CD14-positive monocyte (primary cell): ENCODE data around the gene RPL38. TPM values are rescaled to one million over a fixed set of nuclear protein-coding genes. Genes with fewer than 3 reads are reported as not detected.

Experiments
- DNase-seq, 3 donors: peaks; one replicate each; pipeline ENCODE4 v3.0.0-alpha.2; 2011 to 2022
- H2AFZ ChIP-seq: 2 replicates; pipeline ENCODE4 v1.6.0; 2012; ENCODE audit warnings: mild to moderate bottlenecking, low read depth, low read length, inconsistent platforms; ENCODE audit not compliant: insufficient read depth, poor library complexity, severe bottlenecking
- H3K27ac ChIP-seq, 2 donors: 1 replicate in 1 of 2; 2 replicates in 1 of 2; pipeline ENCODE4 v1.5.1; 2012 to 2013; ENCODE audit warnings: low read length in 2 of 2, control low read depth in 1 of 2, inconsistent platforms in 1 of 2, low read depth in 1 of 2, mild to moderate bottlenecking in 1 of 2
- H3K27me3 ChIP-seq, 2 donors: one replicate each; pipeline versions ENCODE4 v1.6.0 to v1.6.1; 2011 to 2013; ENCODE audit warnings: low read length in 2 of 2; ENCODE audit not compliant: control insufficient read depth in 2 of 2, insufficient read depth in 2 of 2
- H3K36me3 ChIP-seq, 2 donors: replicated peaks in 1 of 2; 1 replicate in 1 of 2; 2 replicates in 1 of 2; pipeline versions ENCODE4 v1.5.1 to v1.6.1; 2012 to 2013; ENCODE audit warnings: low read length in 2 of 2, control low read depth in 1 of 2, inconsistent platforms in 1 of 2, mild to moderate bottlenecking in 1 of 2; ENCODE audit not compliant: insufficient read depth in 2 of 2, control insufficient read depth in 1 of 2
- H3K4me1 ChIP-seq, 2 donors: 1 replicate in 1 of 2; 2 replicates in 1 of 2; pipeline versions ENCODE4 v1.5.1 to v1.6.1; 2012 to 2013; ENCODE audit warnings: low read length in 2 of 2, control low read depth in 1 of 2, inconsistent platforms in 1 of 2, mild to moderate bottlenecking in 1 of 2, moderate library complexity in 1 of 2; ENCODE audit not compliant: insufficient read depth in 2 of 2, control insufficient read depth in 1 of 2
- H3K4me2 ChIP-seq: replicated peaks from 2 replicates; pipeline ENCODE3; 2012; ENCODE audit warnings: low read length, moderate library complexity, mild to moderate bottlenecking; ENCODE audit not compliant: poor library complexity, severe bottlenecking; ENCODE audit errors: extremely low read depth
- H3K4me3 ChIP-seq, 3 experiments: fragments of 200-600 bp in 1 of 3; sonication (generic) in 1 of 3; replicated peaks in 1 of 3; 1 replicate in 2 of 3; 2 replicates in 1 of 3; pipeline ENCODE4 v1.5.1; 2011 to 2013; ENCODE audit warnings: low read length in 3 of 3, mild to moderate bottlenecking in 3 of 3, control low read depth in 2 of 3, low read depth in 2 of 3, inconsistent platforms in 1 of 3, moderate library complexity in 1 of 3
- H3K79me2 ChIP-seq: 2 replicates; pipeline ENCODE4 v1.6.0; 2012; ENCODE audit warnings: mild to moderate bottlenecking, control low read depth, inconsistent platforms, low read length, moderate library complexity; ENCODE audit not compliant: insufficient read depth
- H3K9ac ChIP-seq: 2 replicates; pipeline ENCODE4 v1.6.0; 2017; ENCODE audit warnings: low read length, mild to moderate bottlenecking; ENCODE audit not compliant: insufficient read depth, poor library complexity, severe bottlenecking
- H3K9me3 ChIP-seq, 2 donors: replicated peaks in 1 of 2; 1 replicate in 1 of 2; 2 replicates in 1 of 2; pipeline versions ENCODE4 v1.5.1 to v1.6.1; 2012 to 2013; ENCODE audit warnings: low read length in 2 of 2, control low read depth in 1 of 2; ENCODE audit not compliant: control insufficient read depth in 1 of 2, insufficient read depth in 1 of 2
- H4K20me1 ChIP-seq: 2 replicates; pipeline ENCODE4 v1.6.0; 2012; ENCODE audit warnings: mild to moderate bottlenecking, low read length, control low read depth, moderate library complexity; ENCODE audit not compliant: insufficient read depth
- H3K27ac Mint-ChIP-seq, 7 donors: one replicate each; pipeline ENCODE4 v1.8.0; 2020; ENCODE audit warnings: mild to moderate bottlenecking in 7 of 7, mixed read lengths in 7 of 7, moderate library complexity in 6 of 7, inconsistent platforms in 2 of 7
- H3K27me3 Mint-ChIP-seq, 3 donors: one replicate each; pipeline ENCODE4 v1.8.0; 2021 to 2022; ENCODE audit warnings: low read depth in 3 of 3, mild to moderate bottlenecking in 3 of 3, mixed read lengths in 3 of 3, moderate library complexity in 3 of 3, inconsistent platforms in 1 of 3
- H3K36me3 Mint-ChIP-seq, 2 donors: one replicate each; pipeline ENCODE4 v1.8.0; 2020; ENCODE audit warnings: mixed read lengths in 2 of 2, inconsistent platforms in 1 of 2, mild to moderate bottlenecking in 1 of 2
- H3K4me1 Mint-ChIP-seq: one replicate; pipeline ENCODE4 v1.8.0; 2020; ENCODE audit warnings: mild to moderate bottlenecking, mixed read lengths
- H3K4me3 Mint-ChIP-seq, 2 donors: one replicate each; pipeline ENCODE4 v1.8.0; 2020; ENCODE audit warnings: mild to moderate bottlenecking in 2 of 2, mixed read lengths in 2 of 2, moderate library complexity in 1 of 2
- H3K9me3 Mint-ChIP-seq, 7 donors: one replicate each; pipeline ENCODE4 v1.8.0; 2020 to 2022; ENCODE audit warnings: mixed read lengths in 7 of 7, mild to moderate bottlenecking in 6 of 7, moderate library complexity in 6 of 7, inconsistent platforms in 2 of 7
- CTCF ChIP-seq: fragments of 200-600 bp; IDR thresholded peaks from one replicate; pipeline ENCODE4 v1.8.0; 2022; ENCODE audit warnings: antibody characterized with exemption, mild to moderate bottlenecking
- WGBS: methylation state at CpG from one replicate; pipeline ENCODE4 v1.1.5; 2013; ENCODE audit warnings: missing lambda C conversion rate; ENCODE audit not compliant: insufficient coverage; 5-methylcytosine and 5-hydroxymethylcytosine counted together
- intact Hi-C, 2 donors: fragments of 100-400 bp; cut with micrococcal nuclease; formaldehyde crosslinking; loops; one replicate each; pipeline versions ENCODE4 v1.15.0 to v1.15.1; 2023
- polyA plus RNA-seq, 3 donors: library from polyadenylated mRNA; depleted of rRNA in 1 of 3; unstranded in 2 of 3; stranded (reverse) in 1 of 3; fragments of 300-500 nt in 2 of 3; fragments of >200 nt in 1 of 3; fragmentation: Illumina TruSeq in 2 of 3; gene quantifications; 1 replicate in 2 of 3; 2 replicates in 1 of 3; pipeline ENCODE4 v1.2.3, GENCODE V29; 2012 to 2021

The RPL38 gene
- polyA plus RNA-seq, 3 donors = 379 to 1,070 (median 919) TPM

DNA sequence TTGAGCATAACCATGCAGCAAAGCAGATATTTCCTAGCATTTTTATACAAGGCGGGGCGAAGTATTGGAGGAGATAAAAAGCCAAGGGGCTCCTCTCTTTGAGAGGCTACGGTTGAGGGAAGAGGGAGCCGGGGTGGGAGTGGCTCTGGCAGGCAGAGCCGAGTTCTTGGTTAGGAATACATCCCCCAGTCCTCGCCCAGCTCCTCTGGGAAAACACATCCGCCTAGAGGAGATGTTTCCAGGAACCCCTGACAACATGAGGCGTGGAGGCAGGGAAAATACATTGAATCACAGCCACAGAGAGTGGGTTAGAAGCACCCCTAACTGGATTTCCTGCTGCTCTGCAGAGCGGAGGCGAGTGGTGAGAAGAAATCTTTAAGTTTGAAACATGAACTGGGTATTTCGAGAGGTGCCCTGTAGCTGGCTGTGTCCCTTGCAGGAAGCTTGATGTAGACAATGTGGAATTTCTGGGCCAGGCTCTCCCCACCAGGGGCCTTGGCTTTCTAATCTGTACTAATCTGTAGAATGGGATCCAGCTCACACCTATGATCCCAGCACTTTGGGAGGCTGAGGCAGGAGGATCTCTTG lies 37.2 kb downstream of the RPL38 start:
- intact Hi-C loops = no loop called here
- peaks cover 31% of the 10 kb centered on the region for H3K4me1 Mint-ChIP-seq

GRCh38 chr17:74241431-74241830 lies 38.0 kb downstream of the RPL38 start:
- Histone ChIP-seq H3K27me3 (no peaks in the 10 kb centered on the region), H2AFZ (no peak overlapping the region), H3K9me3 (no peaks in the 10 kb centered on the region), H3K27ac (peak overlapping the region in 1 of 2 donors; percentile 58), H3K4me2 (no peak overlapping the region), H3K4me1 (peaks cover 34 to 43% of the 10 kb centered on the region in 2 donors), H3K4me3 (no peak overlapping the region), H4K20me1 (no peaks in the 10 kb centered on the region), H3K79me2 (no peaks in the 10 kb centered on the region), H3K9ac (no peak overlapping the region), H3K36me3 (peaks cover 38 to 52% of the 10 kb centered on the region in 2 donors)
- Mint-ChIP-seq H3K27ac (peak overlapping the region; percentile 2 to 88 (median 63)), H3K4me1 (peaks cover 38% of the 10 kb centered on the region), H3K27me3 (peaks cover 0 to 2% (median 0%) of the 10 kb centered on the region in 3 donors), H3K36me3 (peaks cover 50 to 72% of the 10 kb centered on the region in 2 donors), H3K9me3 (no peaks in the 10 kb centered on the region), H3K4me3 (no peak overlapping the region)
- TF ChIP-seq CTCF = no peak
- intact Hi-C loops = no loop called here
- DNase-seq = peak in 2 of 3 donors; percentile 42 to 53
- WGBS = 85% methylated on average over 5 of the region's 10 CpGs

More for the DNA sequence above, 37.2 kb downstream of the RPL38 start:
- Histone ChIP-seq H3K36me3 (peaks cover 37 to 57% of the 10 kb centered on the region in 2 donors), H3K9me3 (no peaks in the 10 kb centered on the region), H3K27me3 (no peaks in the 10 kb centered on the region), H3K79me2 (no peaks in the 10 kb centered on the region), H3K4me1 (peaks cover 31 to 42% of the 10 kb centered on the region in 2 donors), H3K4me3 (no peak overlapping the region), H3K27ac (peak overlapping the region in 1 of 2 donors; percentile 76), H4K20me1 (no peaks in the 10 kb centered on the region), H3K4me2 (no peak overlapping the region), H3K9ac (no peak overlapping the region), H2AFZ (no peak overlapping the region)
- DNase-seq = no peak
- no peaks in the 10 kb centered on the region for H3K9me3 Mint-ChIP-seq
- H3K4me3 Mint-ChIP-seq = no peak overlapping the region
- peak overlapping the region in 6 of 7 donors; percentile 59 to 88 (median 68) for H3K27ac Mint-ChIP-seq
- 89% methylated on average over 6 of the region's 11 CpGs for WGBS
- peaks cover 53 to 70% of the 10 kb centered on the region in 2 donors for H3K36me3 Mint-ChIP-seq
- no peak for TF ChIP-seq CTCF
- peaks cover 0 to 2% (median 0%) of the 10 kb centered on the region in 3 donors for H3K27me3 Mint-ChIP-seq
